ENCODE results near the gene DEFB119. TPM values are rescaled to one million over a fixed set of nuclear protein-coding genes. Genes with fewer than 3 reads are reported as not detected.

DEFB119 gene
- total and polyA plus RNA-seq, 2 donors (not counting 3 experiments of a cell fraction or from before 2014, with no cell fraction given) = not detected

GRCh38 chr20:31418307-31418706 is 27.9 kb upstream of the DEFB119 start:
- Histone ChIP-seq H2AFZ (ENCODE audit: low read depth, low read length) (no peak overlapping the region), H3K27ac (ENCODE audit: insufficient read depth, low read depth, low read length) (no peak overlapping the region), H3K4me1 (ENCODE audit: control insufficient read depth, extremely low read depth, insufficient read depth, low read length) (no peaks in the 10 kb centered on the region), H3K79me2 (ENCODE audit: control insufficient read depth, insufficient read depth, low read length) (no peaks in the 10 kb centered on the region), H3K27me3 (ENCODE audit: control insufficient read depth in 2 of 2, insufficient read depth in 2 of 2, low read length in 2 of 2) (no peaks in the 10 kb centered on the region), H3K9me3 (replicated peaks; ENCODE audit: control insufficient read depth, insufficient read depth, low read length) (no peaks in the 10 kb centered on the region), H4K20me1 (replicated peaks; ENCODE audit: control insufficient read depth, extremely low read depth, insufficient read depth, low read length) (no peaks in the 10 kb centered on the region), H3K4me2 (ENCODE audit: insufficient read depth, low read length) (no peak overlapping the region), H3K9me1 (replicated peaks; ENCODE audit: control insufficient read depth, extremely low read depth, insufficient read depth, low read length) (no peaks in the 10 kb centered on the region), H3K4me3 (replicated peaks in 1 of 3; ENCODE audit: insufficient read depth in 1 of 3, low read depth in 1 of 3, low read length in 3 of 3) (no peak overlapping the region), H3K9ac (replicated peaks; ENCODE audit: extremely low read depth, insufficient read depth, low read length) (no peak overlapping the region), H3K36me3 (ENCODE audit: control insufficient read depth in 2 of 2, extremely low read depth in 1 of 2, insufficient read depth in 2 of 2, low read length in 2 of 2) (no peaks in the 10 kb centered on the region)
- TF ChIP-seq CTCF (IDR thresholded peaks at IDR 0.05; ENCODE audit: extremely low read depth in 1 of 2, insufficient read depth in 1 of 2, low read depth in 1 of 2, low read length in 2 of 2) = no peak
- no peak for TF ChIP-seq POLR2AphosphoS5 (IDR thresholded peaks at IDR 0.05; ENCODE audit: insufficient read depth, low read depth, low read length)
- TF ChIP-seq EZH2 (IDR thresholded peaks at IDR 0.05; ENCODE audit: borderline replicate concordance, low read depth, low read length, severe bottlenecking) = no peak
- no peak for TF ChIP-seq FOS (IDR thresholded peaks at IDR 0.05; ENCODE audit: borderline replicate concordance, insufficient read depth, low read length)
- TF ChIP-seq MYC (IDR thresholded peaks at IDR 0.05; ENCODE audit: low read depth, low read length) = no peak
- TF ChIP-seq MAX (IDR thresholded peaks at IDR 0.05; ENCODE audit: insufficient read depth, insufficient read length) = no peak
- TF ChIP-seq GATA2 (IDR thresholded peaks at IDR 0.05; ENCODE audit: insufficient read depth, insufficient read length, low read depth, low read length) = no peak
- TF ChIP-seq JUN (IDR thresholded peaks at IDR 0.05; ENCODE audit: borderline replicate concordance, insufficient read depth, insufficient read length, low read depth) = no peak
- TF ChIP-seq POLR2A (IDR thresholded peaks at IDR 0.05; ENCODE audit: low read depth, low read length) = no peak
- FAIRE-seq = no peak
- POLR2A ChIA-PET = no interaction called here
- intact Hi-C loops (cut with micrococcal nuclease) = no loop called here
- no peak for DNase-seq (ENCODE audit: low read depth, low spot score)
- dilution Hi-C loops (cut with MboI; ENCODE audit: extremely low pct_ligation_motif_present, low sequenced_read_pairs) = no loop called here
- no TSS peak for BruUV-seq (replicated peaks)
- CTCF ChIA-PET = no interaction called here
